ENCODE data around the gene MAP7.

The MAP7 gene

GRCh38 chr6:136362421-136363356 is 187.5 kb downstream of the MAP7 start:
- peak overlapping the region; percentile 7 for H3K27ac Mint-ChIP-seq
- peaks cover 16% of the 10 kb centered on the region for H3K36me3 Mint-ChIP-seq
- H3K9me3 Mint-ChIP-seq: no peaks in the 10 kb centered on the region
- peaks cover 26% of the 10 kb centered on the region for H3K4me1 Mint-ChIP-seq
- H3K27me3 Mint-ChIP-seq: no peaks in the 10 kb centered on the region
- no peak for ATAC-seq
- no peak overlapping the region for H3K4me3 Mint-ChIP-seq

DNA sequence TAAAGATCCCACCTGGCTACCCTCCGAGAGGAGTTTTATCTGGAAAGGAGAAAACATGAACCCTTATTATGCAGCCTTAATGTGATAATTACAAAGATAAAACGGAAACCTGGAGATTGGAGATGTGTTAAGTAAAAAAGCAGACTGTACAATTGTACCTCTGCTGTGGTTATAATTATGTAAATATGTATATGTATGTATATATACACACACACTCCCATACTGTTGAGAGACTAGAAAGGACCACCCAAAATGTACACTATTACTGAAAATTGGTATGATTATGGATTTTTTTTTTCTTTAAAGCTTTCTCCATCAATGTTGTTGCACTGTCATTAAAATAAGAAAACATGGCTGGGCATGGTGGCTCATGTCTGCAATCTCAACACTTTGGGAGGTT is 188.4 kb downstream of the MAP7 start:
- H3K36me3 Mint-ChIP-seq: peaks cover 16% of the 10 kb centered on the region
- no peaks in the 10 kb centered on the region for H3K9me3 Mint-ChIP-seq
- ATAC-seq: no peak
- H3K27ac Mint-ChIP-seq: no peak overlapping the region
- H3K4me3 Mint-ChIP-seq: no peak overlapping the region
- no peaks in the 10 kb centered on the region for H3K27me3 Mint-ChIP-seq
- H3K4me1 Mint-ChIP-seq: peaks cover 18% of the 10 kb centered on the region

- Mint-ChIP-seq H3K9me3 (no peaks in the 10 kb centered on the region), H3K27ac (no peak overlapping the region), H3K36me3 (peaks cover 16% of the 10 kb centered on the region), H3K27me3 (no peaks in the 10 kb centered on the region), H3K4me3 (no peak overlapping the region), H3K4me1 (peaks cover 10% of the 10 kb centered on the region)
- ATAC-seq: no peak
Measured at GRCh38 chr6:136360783-136361182, 189.4 kb downstream of the MAP7 start.

GRCh38 chr6:136359851-136360250 is 190.4 kb downstream of the MAP7 start:
- Mint-ChIP-seq H3K9me3 (no peaks in the 10 kb centered on the region), H3K27ac (no peak overlapping the region), H3K27me3 (no peaks in the 10 kb centered on the region), H3K4me3 (no peak overlapping the region), H3K4me1 (peaks cover under 1% of the 10 kb centered on the region), H3K36me3 (peaks cover 16% of the 10 kb centered on the region)
- no peak for ATAC-seq

- H3K4me1 Mint-ChIP-seq: no peaks in the 10 kb centered on the region
- no peak for ATAC-seq
- H3K36me3 Mint-ChIP-seq: peaks cover 5% of the 10 kb centered on the region
- no peak overlapping the region for H3K4me3 Mint-ChIP-seq
- H3K27me3 Mint-ChIP-seq: no peaks in the 10 kb centered on the region
- no peak overlapping the region for H3K27ac Mint-ChIP-seq
- no peaks in the 10 kb centered on the region for H3K9me3 Mint-ChIP-seq
Measured at GRCh38 chr6:136351518-136352110, 198.6 kb downstream of the MAP7 start.

- Mint-ChIP-seq H3K36me3 (peaks cover 5% of the 10 kb centered on the region), H3K4me3 (no peak overlapping the region)
- no peak for ATAC-seq
Measured at GRCh38 chr6:136350914-136351313, 199.3 kb downstream of the MAP7 start.

DNA sequence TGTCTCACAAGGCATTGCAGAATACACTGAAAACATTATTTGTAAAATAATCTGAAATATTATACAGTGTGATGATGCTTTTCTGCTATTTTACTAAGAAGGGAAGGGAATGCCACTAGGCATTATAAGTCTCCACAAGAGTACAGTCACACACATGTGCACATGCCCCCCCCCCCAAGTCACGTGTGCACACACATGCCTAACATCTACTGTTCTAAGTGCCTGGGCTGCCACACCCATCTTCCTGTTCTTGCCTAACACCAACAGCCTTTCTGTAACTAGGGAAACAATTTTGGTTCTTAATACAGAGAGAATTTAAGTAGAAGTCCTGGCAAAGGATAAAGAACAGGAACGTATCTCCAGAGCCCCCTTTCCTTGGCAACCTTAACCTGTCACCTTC is 202.4 kb downstream of the MAP7 start:
- no peaks in the 10 kb centered on the region for H3K9me3 Mint-ChIP-seq
- peaks cover 5% of the 10 kb centered on the region for H3K36me3 Mint-ChIP-seq
- no peak overlapping the region for H3K27ac Mint-ChIP-seq
- no peaks in the 10 kb centered on the region for H3K4me1 Mint-ChIP-seq
- no peaks in the 10 kb centered on the region for H3K27me3 Mint-ChIP-seq
- H3K4me3 Mint-ChIP-seq: no peak overlapping the region
- ATAC-seq: no peak

More at GRCh38 chr6:136350914-136351313, 199.3 kb downstream of the MAP7 start:
- Mint-ChIP-seq H3K9me3 (no peaks in the 10 kb centered on the region), H3K27ac (no peak overlapping the region), H3K27me3 (no peaks in the 10 kb centered on the region), H3K4me1 (no peaks in the 10 kb centered on the region)

DNA sequence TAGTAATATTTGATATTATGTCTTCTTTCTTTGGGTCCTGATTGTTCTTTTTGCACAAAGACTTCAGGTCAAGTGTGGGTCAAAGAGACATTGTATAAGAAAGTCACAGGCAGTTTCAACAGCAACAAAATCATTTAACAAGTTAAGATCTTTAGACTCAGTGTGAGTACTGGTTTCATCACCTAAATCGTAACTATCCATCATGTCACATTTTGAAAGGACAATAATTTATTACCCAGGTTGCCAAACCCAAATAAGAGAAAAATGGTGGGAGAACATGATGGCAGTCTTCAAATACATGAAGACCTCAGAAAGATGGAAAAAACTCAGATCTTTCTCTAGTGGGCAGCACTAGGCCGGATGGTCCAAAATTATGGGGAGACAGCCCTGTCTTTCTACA is 205.1 kb downstream of the MAP7 start:
- Mint-ChIP-seq H3K27me3 (no peaks in the 10 kb centered on the region), H3K36me3 (peaks cover 5% of the 10 kb centered on the region), H3K4me1 (no peaks in the 10 kb centered on the region), H3K4me3 (no peak overlapping the region), H3K9me3 (no peaks in the 10 kb centered on the region), H3K27ac (no peak overlapping the region)
- ATAC-seq: no peak

DNA sequence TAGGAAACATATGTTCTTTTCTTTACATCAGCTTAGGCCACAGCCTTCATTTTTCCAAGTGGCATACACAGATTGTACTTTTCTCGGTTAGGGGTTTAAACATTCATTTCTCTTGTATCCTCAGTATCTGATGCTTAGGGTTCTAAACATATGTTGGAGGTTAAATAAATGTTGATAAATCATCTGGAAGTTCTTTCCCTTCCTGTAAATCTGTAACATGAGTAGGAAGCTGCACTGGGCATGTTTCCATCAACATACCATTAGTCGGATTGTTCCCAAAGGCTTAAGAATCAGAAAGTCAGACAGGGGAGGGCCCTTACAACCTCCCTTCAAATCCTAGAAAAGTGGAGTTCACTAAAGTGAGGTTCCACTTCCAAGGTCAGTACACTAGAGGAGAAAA is 205.8 kb downstream of the MAP7 start:
- no peak overlapping the region for H3K4me3 Mint-ChIP-seq
- H3K4me1 Mint-ChIP-seq: no peaks in the 10 kb centered on the region
- H3K36me3 Mint-ChIP-seq: peaks cover under 1% of the 10 kb centered on the region
- ATAC-seq: no peak
- H3K27ac Mint-ChIP-seq: no peak overlapping the region
- no peaks in the 10 kb centered on the region for H3K27me3 Mint-ChIP-seq
- H3K9me3 Mint-ChIP-seq: no peaks in the 10 kb centered on the region

DNA sequence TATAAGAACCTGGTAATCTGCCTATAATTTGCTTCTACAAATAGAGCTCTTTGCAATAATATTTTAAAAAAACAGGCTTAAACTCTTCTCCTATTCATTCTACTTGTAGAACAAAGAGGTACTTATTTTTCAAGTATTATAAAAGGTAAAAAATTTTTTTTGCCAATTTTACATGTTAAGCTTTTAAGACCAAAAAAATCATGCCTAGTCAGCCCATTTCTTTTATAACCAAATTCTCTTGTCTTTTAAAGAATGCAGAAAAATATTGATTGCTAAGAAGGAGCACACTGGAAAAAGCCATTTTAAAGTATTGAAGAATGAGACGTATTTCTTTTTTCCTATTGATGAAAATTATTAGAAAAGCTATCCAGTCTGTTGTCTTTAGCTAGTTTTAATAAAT is 206.5 kb downstream of the MAP7 start:
- Mint-ChIP-seq H3K9me3 (no peaks in the 10 kb centered on the region), H3K27me3 (no peaks in the 10 kb centered on the region), H3K27ac (no peak overlapping the region), H3K4me1 (no peaks in the 10 kb centered on the region), H3K36me3 (no peaks in the 10 kb centered on the region), H3K4me3 (no peak overlapping the region)
- no peak for ATAC-seq

GRCh38 chr6:136343275-136343674 is 206.9 kb downstream of the MAP7 start:
- H3K27ac Mint-ChIP-seq: no peak overlapping the region
- no peaks in the 10 kb centered on the region for H3K4me1 Mint-ChIP-seq

GRCh38 chr6:136341967-136342366 is 208.3 kb downstream of the MAP7 start:
- Mint-ChIP-seq H3K27me3 (no peaks in the 10 kb centered on the region), H3K9me3 (no peaks in the 10 kb centered on the region), H3K4me3 (no peak overlapping the region), H3K4me1 (no peaks in the 10 kb centered on the region), H3K27ac (no peak overlapping the region), H3K36me3 (no peaks in the 10 kb centered on the region)
- ATAC-seq: no peak

More at GRCh38 chr6:136343275-136343674, 206.9 kb downstream of the MAP7 start:
- ATAC-seq: no peak
- Mint-ChIP-seq H3K36me3 (no peaks in the 10 kb centered on the region), H3K9me3 (no peaks in the 10 kb centered on the region), H3K27me3 (no peaks in the 10 kb centered on the region), H3K4me3 (no peak overlapping the region)

GRCh38 chr6:136341367-136341766 is 208.9 kb downstream of the MAP7 start:
- no peaks in the 10 kb centered on the region for H3K36me3 Mint-ChIP-seq
- no peak overlapping the region for H3K27ac Mint-ChIP-seq
- no peak for ATAC-seq
- H3K9me3 Mint-ChIP-seq: no peaks in the 10 kb centered on the region
- H3K4me3 Mint-ChIP-seq: no peak overlapping the region
- no peaks in the 10 kb centered on the region for H3K27me3 Mint-ChIP-seq
- H3K4me1 Mint-ChIP-seq: no peaks in the 10 kb centered on the region

- no peak for ATAC-seq
- no peaks in the 10 kb centered on the region for H3K9me3 Mint-ChIP-seq
- no peak overlapping the region for H3K27ac Mint-ChIP-seq
- H3K4me1 Mint-ChIP-seq: no peaks in the 10 kb centered on the region
- no peaks in the 10 kb centered on the region for H3K36me3 Mint-ChIP-seq
- no peaks in the 10 kb centered on the region for H3K27me3 Mint-ChIP-seq
- H3K4me3 Mint-ChIP-seq: no peak overlapping the region
Measured at GRCh38 chr6:136338486-136338885, 211.7 kb downstream of the MAP7 start.

GRCh38 chr6:136337606-136338005 is 212.6 kb downstream of the MAP7 start:
- no peaks in the 10 kb centered on the region for H3K36me3 Mint-ChIP-seq
- H3K27me3 Mint-ChIP-seq: no peaks in the 10 kb centered on the region
- no peak overlapping the region for H3K4me3 Mint-ChIP-seq
- ATAC-seq: peak; percentile 50
- no peaks in the 10 kb centered on the region for H3K4me1 Mint-ChIP-seq
- H3K9me3 Mint-ChIP-seq: no peaks in the 10 kb centered on the region
- H3K27ac Mint-ChIP-seq: no peak overlapping the region

DNA sequence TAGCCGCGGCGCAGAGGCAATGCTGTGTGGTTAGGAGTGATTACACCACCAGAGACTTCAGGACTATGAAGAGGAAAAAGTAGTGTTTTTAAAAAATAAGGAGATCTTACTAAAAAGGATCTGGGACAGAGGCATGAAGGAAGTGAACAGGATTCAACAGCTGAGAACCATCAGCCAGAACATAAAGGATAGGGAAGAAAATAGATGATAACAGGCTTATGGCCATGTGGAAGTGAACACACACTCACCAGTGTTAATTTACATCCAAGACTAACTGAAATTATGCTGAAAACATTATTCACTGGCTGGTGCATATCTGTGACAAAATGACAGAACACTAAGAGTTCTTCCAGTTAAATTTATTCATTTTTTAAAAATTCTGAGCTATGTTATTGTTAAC is 213.1 kb downstream of the MAP7 start:
- H3K9me3 Mint-ChIP-seq: no peaks in the 10 kb centered on the region
- no peaks in the 10 kb centered on the region for H3K27me3 Mint-ChIP-seq
- no peak overlapping the region for H3K4me3 Mint-ChIP-seq
- ATAC-seq: no peak
- no peaks in the 10 kb centered on the region for H3K4me1 Mint-ChIP-seq
- no peak overlapping the region for H3K27ac Mint-ChIP-seq
- no peaks in the 10 kb centered on the region for H3K36me3 Mint-ChIP-seq
